IMR-90 (cell line): ENCODE results near the gene FXN. TPM values are rescaled to one million over a fixed set of nuclear protein-coding genes. Genes with fewer than 3 reads are reported as not detected.

Source experiments
- ATAC-seq: fragments of 200-7000 bp; cut with Tn5 transposase; 2 replicates; pipeline ENCODE4 v1.9.1; 2020; ENCODE audit warnings: low read depth, mild to moderate bottlenecking, moderate library complexity
- BruUV-seq: library from RNA; stranded (reverse); fragments of 400-500 nt; replicated peaks from 2 replicates; lab custom pipeline; 2021; lab: Mats Ljungman, UMichigan
- CTCF ChIA-PET: fragments of 300-600 bp; formaldehyde crosslinking; extraction: SDS; loops from one replicate; lab custom pipeline; 2021; ENCODE audit warnings: antibody characterized with exemption; lab: Yijun Ruan, JAX
- POLR2A ChIA-PET: fragments of 300-600 bp; sonication (Branson Sonifier 250); formaldehyde crosslinking; loops from one replicate; lab custom pipeline; 2022; ENCODE audit warnings: antibody characterized with exemption; ENCODE audit not compliant: unreplicated experiment; lab: Charles Lee
- DNase-seq: peaks from one replicate; pipeline ENCODE4 v3.0.0; 2013
- H2AFZ ChIP-seq: replicated peaks from 2 replicates; pipeline ENCODE3; 2013; ENCODE audit warnings: low read length, mild to moderate bottlenecking; ENCODE audit not compliant: poor library complexity
- H2AK5ac ChIP-seq: 2 replicates; pipeline ENCODE4 v1.6.1; 2013; ENCODE audit warnings: low read depth, low read length, inconsistent platforms
- H2AK9ac ChIP-seq: replicated peaks from 2 replicates; pipeline ENCODE3; 2013; ENCODE audit warnings: mild to moderate bottlenecking, low read depth, low read length, moderate library complexity; ENCODE audit not compliant: poor library complexity
- H2BK120ac ChIP-seq: 2 replicates; pipeline ENCODE4 v1.6.1; 2013; ENCODE audit warnings: low read depth, low read length, inconsistent platforms
- H2BK15ac ChIP-seq: 3 replicates; pipeline ENCODE4 v1.6.1; 2013; ENCODE audit warnings: low read depth, low read length, inconsistent platforms
- H2BK20ac ChIP-seq: 2 replicates; pipeline ENCODE4 v1.6.1; 2013; ENCODE audit warnings: low read depth, mild to moderate bottlenecking, inconsistent platforms, low read length, moderate library complexity
- H2BK5ac ChIP-seq: 2 replicates; pipeline ENCODE4 v1.6.1; 2013; ENCODE audit warnings: mild to moderate bottlenecking, low read depth, low read length, inconsistent platforms; ENCODE audit not compliant: poor library complexity, severe bottlenecking
- H3K14ac ChIP-seq: replicated peaks from 2 replicates; pipeline ENCODE4 v1.6.1; 2013; ENCODE audit warnings: low read depth, low read length, inconsistent platforms
- H3K18ac ChIP-seq: 2 replicates; pipeline ENCODE4 v1.6.1; 2013; ENCODE audit warnings: low read depth, low read length, control low read depth
- H3K23ac ChIP-seq: 2 replicates; pipeline ENCODE4 v1.6.1; 2013; ENCODE audit warnings: low read depth, low read length, inconsistent platforms
- H3K27ac ChIP-seq: 2 replicates; pipeline ENCODE4 v1.5.1; 2013; ENCODE audit warnings: mild to moderate bottlenecking, control low read depth, low read length; ENCODE audit not compliant: insufficient read depth
- H3K27me3 ChIP-seq: 2 replicates; pipeline ENCODE4 v1.6.1; 2013; ENCODE audit warnings: low read length; ENCODE audit not compliant: control insufficient read depth, insufficient read depth
- H3K36me3 ChIP-seq: 2 replicates; pipeline ENCODE4 v1.6.1; 2013; ENCODE audit warnings: low read length, mixed read lengths; ENCODE audit not compliant: control insufficient read depth, insufficient read depth
- H3K4ac ChIP-seq: 2 replicates; pipeline ENCODE4 v1.6.1; 2013; ENCODE audit warnings: low read depth, low read length, inconsistent platforms
- H3K4me1 ChIP-seq: 2 replicates; pipeline ENCODE4 v1.6.1; 2013; ENCODE audit warnings: low read length, mixed read lengths; ENCODE audit not compliant: control insufficient read depth, insufficient read depth
- H3K4me2 ChIP-seq: 2 replicates; pipeline ENCODE4 v1.6.1; 2013; ENCODE audit warnings: low read depth, mild to moderate bottlenecking, control low read depth, low read length, moderate library complexity
- H3K4me3 ChIP-seq: 2 replicates; pipeline ENCODE4 v1.5.1; 2013; ENCODE audit warnings: low read depth, mild to moderate bottlenecking, control low read depth, low read length, moderate library complexity; ENCODE audit not compliant: insufficient read depth
- H3K56ac ChIP-seq: 2 replicates; pipeline ENCODE4 v1.6.1; 2013; ENCODE audit warnings: low read length, inconsistent platforms; ENCODE audit not compliant: insufficient read depth; ENCODE audit errors: extremely low read depth
- H3K79me1 ChIP-seq, 2 experiments: 2 replicates each; pipeline ENCODE4 v1.6.1; 2013; ENCODE audit warnings: low read length in 2 of 2, inconsistent platforms in 1 of 2, low read depth in 1 of 2
- H3K9ac ChIP-seq: 2 replicates; pipeline ENCODE4 v1.6.1; 2013; ENCODE audit warnings: low read depth, low read length, control low read depth
- H3K9me1 ChIP-seq: 2 replicates; pipeline ENCODE4 v1.6.1; 2013; ENCODE audit warnings: low read length, inconsistent platforms; ENCODE audit not compliant: insufficient read depth
- H3K9me3 ChIP-seq: 2 replicates; pipeline ENCODE4 v1.6.1; 2013; ENCODE audit warnings: low read length; ENCODE audit not compliant: control insufficient read depth, insufficient read depth
- H4K20me1 ChIP-seq: 2 replicates; pipeline ENCODE4 v1.6.1; 2013; ENCODE audit warnings: low read length, inconsistent platforms; ENCODE audit not compliant: insufficient read depth
- H4K5ac ChIP-seq: 2 replicates; pipeline ENCODE4 v1.6.1; 2013; ENCODE audit warnings: mild to moderate bottlenecking, low read depth, low read length, control low read depth
- H4K8ac ChIP-seq, 2 experiments: 2 replicates each; pipeline ENCODE4 v1.6.1; 2013; ENCODE audit warnings: low read depth in 2 of 2, low read length in 2 of 2, control low read depth in 1 of 2, inconsistent platforms in 1 of 2
- H4K91ac ChIP-seq: 2 replicates; pipeline ENCODE4 v1.6.1; 2013; ENCODE audit warnings: low read depth, low read length, inconsistent platforms; ENCODE audit not compliant: insufficient read depth
- CEBPB ChIP-seq: IDR thresholded peaks from 2 replicates; pipeline ENCODE4 v1.6.1; 2012; ENCODE audit warnings: low read depth, low read length, improper control_type of control experiment
- MAFK ChIP-seq: IDR thresholded peaks from 2 replicates; pipeline ENCODE4 v1.6.1; 2012; ENCODE audit warnings: low read depth, low read length, improper control_type of control experiment
- whole genome bisulfite sequencing, 2 experiments: methylation state at CpG; one replicate each; pipeline versions ENCODE4 v1.1.5 to v1.1.7; 2013; ENCODE audit warnings: missing lambda C conversion rate in 2 of 2; ENCODE audit not compliant: insufficient read length in 1 of 2; ENCODE audit errors: extremely low coverage in 2 of 2; 5-methylcytosine and 5-hydroxymethylcytosine counted together
- dilution Hi-C: fragments of 300-500 bp; cut with HindIII; formaldehyde crosslinking; loops from one replicate; pipeline ENCODE4 v1.14.3; 2018; ENCODE audit warnings: low sequenced_read_pairs; ENCODE audit not compliant: unreplicated experiment
- in situ Hi-C: fragments of 300-500 bp; cut with MboI; formaldehyde crosslinking; loops from 3 replicates; pipeline ENCODE4 v1.14.3; 2019; ENCODE audit warnings: low sequenced_read_pairs, inconsistent platforms, mixed read lengths
- intact Hi-C: fragments of 100-400 bp; cut with micrococcal nuclease; formaldehyde crosslinking; loops from 2 replicates; pipeline ENCODE4 v1.10.0; 2022
- polyA plus RNA-seq, 3 experiments: library from polyadenylated mRNA; depleted of rRNA; stranded (reverse); fragments of >200 nt; gene quantifications; 2 replicates each; pipeline ENCODE4 v1.2.3, GENCODE V29; 2012; ENCODE audit warnings: low replicate concordance in 1 of 3
- total RNA-seq: library from RNA; depleted of rRNA; stranded (reverse); fragments of >200 nt; gene quantifications from 2 replicates; pipeline ENCODE4 v1.2.3, GENCODE V29; 2012

FXN gene
- total and polyA plus RNA-seq, 2 of the 4 experiments (the other 2 are of a cell fraction) = 3.9 to 18.1 TPM

GRCh38 chr9:69073103-69073502 is 37.6 kb downstream of the FXN start:
- H3K14ac ChIP-seq = no peak overlapping the region
- H3K36me3 ChIP-seq = peaks cover 6% of the 10 kb centered on the region
- no peaks in the 10 kb centered on the region for H3K4me1 ChIP-seq
- H3K4me3 ChIP-seq = no peak overlapping the region
- no peak overlapping the region for H4K91ac ChIP-seq
- CTCF ChIA-PET = no interaction called here
- H3K4ac ChIP-seq = no peak overlapping the region
- no peak for TF ChIP-seq MAFK
- no peak for TF ChIP-seq CEBPB
- H4K20me1 ChIP-seq = no peaks in the 10 kb centered on the region
- ATAC-seq (no peak), DNase-seq (no peak)
- H3K79me1 ChIP-seq = no peaks in the 10 kb centered on the region
- H3K9me3 ChIP-seq = no peaks in the 10 kb centered on the region
- in situ Hi-C loops (loop anchor here (25.0 kb wide), 1 partner anchor 489 kb away; no protein-coding TSS in a partner anchor), dilution Hi-C loops (no loop called here), intact Hi-C loops (no loop called here)
- POLR2A ChIA-PET = no interaction called here
- H2BK15ac ChIP-seq = no peak overlapping the region
- no peak overlapping the region for H3K9ac ChIP-seq
- no peak overlapping the region for H4K5ac ChIP-seq
- H2BK5ac ChIP-seq = no peak overlapping the region
- H2AK9ac ChIP-seq = no peak overlapping the region
- H4K8ac ChIP-seq = no peak overlapping the region
- no TSS peak for BruUV-seq
- no peak overlapping the region for H3K18ac ChIP-seq
- no peak overlapping the region for H3K4me2 ChIP-seq
- H3K27me3 ChIP-seq = no peaks in the 10 kb centered on the region
- no peak overlapping the region for H2BK120ac ChIP-seq
- H3K9me1 ChIP-seq = peaks cover 4% of the 10 kb centered on the region; the same call in 1 of the 2 replicates
- no peak overlapping the region for H2AFZ ChIP-seq
- H3K23ac ChIP-seq = no peak overlapping the region
- 100% methylated on average over 1 of the region's 4 CpGs; no CpG with 5 or more reads in 1 of the 2 experiments for WGBS, 2 experiments
- no peak overlapping the region for H3K56ac ChIP-seq
- no peak overlapping the region for H3K27ac ChIP-seq
- H2AK5ac ChIP-seq = no peak overlapping the region
- no peak overlapping the region for H2BK20ac ChIP-seq
